GM19452 (cell line): ENCODE data around the gene DAP.

ENCODE experiments used
- ATAC-seq: cut with Tn5 transposase; IDR thresholded peaks from one replicate; pipeline ENCODE4 v1.9.1; 2021; ENCODE audit not compliant: unreplicated experiment

DAP gene

DNA sequence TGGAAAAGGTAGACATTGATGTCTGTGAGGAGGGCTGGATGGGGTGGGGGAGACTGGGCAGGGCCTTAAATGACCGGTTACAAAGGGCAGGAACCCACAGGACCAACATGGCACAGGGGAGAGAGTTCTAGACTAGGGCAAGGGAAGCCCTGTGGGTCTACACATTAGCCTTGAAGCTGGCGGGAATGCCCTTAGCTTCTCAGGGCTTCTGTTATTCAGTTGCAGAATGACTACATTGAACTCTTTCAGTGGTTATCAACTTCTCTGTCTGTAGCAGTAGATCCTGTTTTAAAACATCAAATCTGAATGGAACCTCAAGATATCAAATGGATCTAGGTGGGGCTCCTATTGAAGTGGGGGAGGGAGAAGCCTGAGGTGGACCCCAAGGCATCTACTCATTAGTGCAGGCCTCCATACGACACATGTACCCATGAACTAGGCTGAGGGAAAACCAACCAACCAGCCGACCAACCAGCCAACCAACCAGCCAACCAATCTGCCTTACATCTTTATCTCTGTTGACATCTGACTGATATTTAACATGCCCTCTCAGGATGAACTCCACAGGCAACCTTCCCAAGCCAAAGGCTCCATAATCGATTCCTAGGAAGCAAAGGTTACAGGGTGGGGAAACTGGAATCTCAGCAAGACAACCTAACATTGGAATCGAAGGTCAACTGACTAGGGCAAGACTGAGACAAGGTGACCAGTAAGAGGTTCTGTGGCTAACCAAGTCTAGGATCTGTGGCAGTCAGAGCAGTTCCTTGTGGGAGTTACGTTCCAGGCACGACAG is 48.3 kb downstream of the DAP start:
- ATAC-seq: peak; percentile 77

DNA sequence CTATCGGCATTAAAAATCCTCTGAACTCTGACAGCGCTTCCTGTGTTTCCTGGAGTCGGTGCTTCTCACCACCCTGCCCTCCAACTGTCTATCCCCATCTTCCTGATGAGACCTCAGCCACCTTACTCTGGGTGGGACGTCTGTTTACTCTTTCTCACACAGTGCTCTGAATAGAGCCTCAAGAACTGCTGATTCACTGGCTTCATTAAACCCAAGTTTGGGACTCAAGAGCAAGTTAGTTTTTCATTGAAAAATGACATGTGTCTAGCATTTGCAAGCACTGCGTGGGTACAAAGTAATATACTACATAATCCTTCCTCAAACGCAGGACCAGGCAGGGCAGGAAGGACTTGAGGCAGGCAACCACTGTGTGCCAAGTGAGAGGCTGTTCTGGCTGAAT is 49.5 kb downstream of the DAP start:
- ATAC-seq: no peak

DNA sequence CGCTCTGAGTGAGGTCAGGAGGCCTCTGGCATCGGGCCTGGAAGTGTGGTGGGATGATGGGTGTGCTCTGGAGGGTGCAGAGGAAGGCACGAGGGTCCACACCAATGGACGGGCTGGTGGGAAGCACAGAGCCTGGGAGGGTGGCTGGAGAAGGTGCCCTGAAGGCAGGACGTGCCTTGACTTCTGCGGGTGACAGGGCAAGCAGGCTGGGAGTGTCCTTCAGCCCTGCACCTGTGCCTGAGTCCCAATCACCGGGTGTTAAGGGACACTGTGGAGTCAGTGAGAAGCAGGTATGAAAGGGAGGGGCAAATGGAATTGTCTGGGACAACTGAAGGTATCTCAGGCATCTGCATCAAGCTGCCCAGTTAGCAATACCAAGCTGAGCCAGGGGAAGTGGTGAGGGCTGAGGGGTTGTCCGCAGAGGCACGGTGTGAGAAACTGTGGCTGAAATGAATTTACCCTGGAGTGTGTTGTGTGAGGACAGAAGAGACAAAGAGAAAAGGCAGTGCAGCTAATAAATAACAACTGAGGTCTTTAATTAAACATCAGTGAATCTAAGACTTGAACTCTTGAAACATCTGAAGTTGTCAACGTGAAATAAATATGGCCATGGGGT is 50.4 kb downstream of the DAP start:
- ATAC-seq: no peak

DNA sequence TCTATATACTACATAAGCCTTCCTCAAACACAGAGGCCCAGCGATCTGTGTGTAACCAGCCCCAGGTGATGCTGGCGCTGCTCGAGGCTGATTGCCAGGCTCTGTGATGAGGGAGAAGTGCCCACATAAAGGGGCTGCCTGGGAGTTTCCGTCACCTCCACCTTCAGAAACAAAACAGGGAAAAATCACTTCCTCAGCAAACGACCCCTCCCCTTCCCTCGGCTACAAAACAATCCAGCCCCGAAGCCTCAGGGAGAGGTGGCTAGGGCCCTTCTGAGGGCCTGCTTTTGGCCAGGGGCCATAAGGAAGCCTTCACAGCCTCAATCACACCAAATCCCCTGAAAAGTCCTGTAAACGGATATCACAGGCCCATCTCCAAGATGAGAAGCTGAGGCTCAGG is 51.1 kb downstream of the DAP start:
- ATAC-seq: no peak

DNA sequence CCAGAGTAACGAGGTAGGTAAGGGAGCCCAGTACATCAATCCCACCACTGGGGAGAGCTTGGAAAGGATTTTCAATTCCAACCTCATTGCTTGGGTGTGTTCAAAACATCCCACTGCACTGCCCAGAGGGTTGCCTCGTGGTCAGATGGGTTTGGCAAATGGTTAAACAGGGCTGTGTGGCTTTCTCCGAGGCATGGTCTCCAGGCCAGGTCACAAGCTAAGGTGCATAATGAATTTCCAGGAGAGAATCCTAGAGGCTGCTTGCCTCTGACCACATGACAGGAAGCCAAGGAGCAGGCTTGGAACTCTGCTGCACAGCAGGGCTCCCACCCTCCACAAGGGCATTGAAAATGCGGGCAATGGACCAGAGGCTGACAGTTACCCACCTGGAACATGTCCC is 51.6 kb downstream of the DAP start:
- ATAC-seq: no peak

DNA sequence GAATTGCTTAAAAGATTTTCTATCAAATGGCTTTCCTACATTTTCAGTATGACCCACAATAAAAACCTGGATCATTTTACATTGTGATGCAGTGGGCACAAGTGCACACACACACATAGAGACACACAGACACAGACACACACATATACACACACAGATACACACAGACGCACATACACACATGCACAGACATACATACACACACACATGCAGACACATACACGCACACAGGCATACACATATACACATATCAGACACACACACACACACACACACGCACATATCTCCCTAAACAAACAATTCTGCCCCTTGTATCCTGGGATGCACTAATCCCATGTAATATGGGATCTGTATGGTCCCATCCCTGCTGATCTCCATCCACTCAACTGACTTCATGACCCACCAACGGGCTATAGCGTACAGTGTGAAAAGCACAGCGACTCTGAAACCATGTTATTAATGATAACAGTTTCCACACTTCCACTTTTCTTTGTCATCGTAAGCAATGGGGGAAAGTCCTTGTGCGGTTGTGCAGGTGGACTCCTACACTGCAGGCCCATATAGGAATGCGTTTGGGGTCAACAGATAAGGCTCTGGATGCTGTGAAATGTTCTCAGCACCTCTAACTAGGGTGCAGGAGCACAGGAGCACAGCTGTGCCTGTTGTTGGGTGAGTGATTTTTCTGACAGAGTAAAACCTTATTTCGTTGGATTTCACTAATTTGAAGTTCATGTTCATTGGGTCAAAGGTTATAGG is 52.7 kb downstream of the DAP start:
- no peak for ATAC-seq

DNA sequence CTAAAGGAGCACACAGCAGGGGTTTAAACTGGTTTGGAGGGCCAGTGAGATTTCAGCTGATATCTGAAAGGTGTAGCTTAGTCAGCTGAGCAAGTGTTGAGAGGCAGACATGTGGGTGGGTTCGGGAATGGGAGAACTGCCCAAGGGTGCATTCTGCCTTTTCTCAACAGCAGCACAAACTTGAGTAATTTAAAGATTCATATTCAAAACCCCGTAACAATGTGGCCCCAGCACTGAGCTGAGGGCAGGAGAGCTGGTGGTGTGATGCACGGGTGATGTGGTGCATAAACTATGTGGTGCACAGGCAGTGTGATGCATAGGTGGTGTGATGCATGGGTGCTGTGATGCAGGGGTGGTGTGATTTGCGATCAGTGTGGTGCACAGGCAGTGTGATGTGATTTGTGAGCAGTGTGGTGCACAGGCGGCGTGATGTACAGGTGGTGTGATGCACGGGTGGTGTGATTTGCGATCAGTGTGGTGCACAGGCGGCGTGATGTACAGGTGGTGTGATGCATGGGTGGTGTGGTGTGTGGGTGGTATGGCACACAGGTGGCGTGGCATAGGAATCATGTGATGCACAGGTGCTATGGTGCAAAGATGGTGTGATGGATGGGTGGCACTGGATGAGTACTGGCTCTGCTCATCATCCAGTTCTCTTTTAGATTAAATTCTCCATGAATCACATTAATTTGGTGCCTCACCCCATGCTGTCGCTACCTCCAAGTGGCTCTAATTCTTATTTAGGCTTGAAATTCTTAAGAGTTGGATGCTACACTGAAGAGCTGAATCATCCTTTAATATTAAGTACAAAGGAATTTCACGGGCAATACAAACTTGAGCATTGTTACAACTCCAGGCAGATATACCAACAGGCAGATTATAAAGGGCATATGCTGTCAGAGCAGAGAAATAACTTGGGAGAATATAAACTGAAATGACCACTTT is 53.6 kb downstream of the DAP start:
- no peak for ATAC-seq

DNA sequence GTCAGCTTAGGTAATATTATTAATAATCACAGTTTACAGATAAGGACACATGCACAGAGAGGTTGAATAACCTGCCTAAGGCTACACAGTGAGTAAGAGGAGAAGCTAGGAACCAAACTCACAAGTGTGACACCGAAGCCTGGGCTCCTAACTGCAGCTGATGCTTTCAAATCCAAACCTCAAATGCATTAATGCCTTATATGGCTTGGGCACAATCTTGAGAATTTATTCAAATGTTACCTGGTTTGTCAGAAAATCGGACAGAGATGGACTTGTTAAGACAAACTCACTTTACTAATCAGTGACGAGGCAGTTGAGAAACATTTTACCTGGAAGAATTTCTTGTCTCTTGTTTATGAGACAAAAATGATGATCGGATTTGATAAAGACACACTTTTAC is 54.7 kb downstream of the DAP start:
- no peak for ATAC-seq

DNA sequence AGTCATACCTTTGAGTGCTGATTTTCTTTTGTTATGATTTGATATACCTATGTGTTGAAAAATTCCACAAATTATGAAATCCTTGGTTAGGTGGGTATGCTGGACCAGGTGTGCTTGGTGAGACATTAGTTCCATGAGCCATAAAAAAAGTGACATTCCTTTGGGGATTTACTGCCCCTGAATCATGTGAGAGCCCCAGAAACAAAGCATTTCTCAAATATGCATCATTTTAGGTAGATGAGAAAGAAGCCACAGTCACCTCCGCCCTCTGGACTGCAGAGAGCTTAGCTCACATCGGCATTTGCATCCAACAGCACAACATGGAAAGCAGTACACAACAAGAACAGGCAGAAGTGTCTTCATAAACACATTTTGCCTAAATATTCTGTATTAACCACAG is 55.3 kb downstream of the DAP start:
- ATAC-seq: no peak

DNA sequence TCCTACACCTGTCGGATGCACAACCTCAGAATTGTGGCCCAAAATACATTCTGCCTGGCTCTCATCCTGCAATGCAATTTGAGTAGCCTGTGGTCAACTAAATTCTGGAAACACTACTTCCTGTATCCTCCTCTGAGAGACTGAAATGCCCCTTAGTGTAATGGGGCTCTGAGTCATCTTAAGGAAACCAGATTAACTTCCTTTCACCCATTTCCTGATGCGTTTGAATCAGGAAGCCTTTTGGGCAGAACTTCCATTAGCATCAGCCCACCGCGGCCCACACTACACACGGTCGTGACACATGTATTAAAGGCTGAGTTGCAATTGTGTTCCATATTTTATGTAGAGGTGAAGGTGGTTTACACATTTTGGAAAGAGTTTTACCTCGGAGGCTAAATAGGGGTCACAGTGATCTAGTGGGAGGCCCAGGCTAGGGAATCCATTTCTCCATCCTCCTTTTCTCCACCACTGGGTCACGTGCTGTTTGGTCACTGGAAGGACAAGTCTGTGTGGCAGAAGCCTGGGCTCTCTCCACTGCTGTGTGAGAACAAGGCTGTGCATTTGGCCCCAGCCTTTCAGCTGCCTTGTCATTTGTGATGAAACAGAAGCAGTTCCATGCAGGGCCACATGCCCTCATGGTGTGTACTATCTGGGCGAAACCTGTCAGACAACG is 55.9 kb downstream of the DAP start:
- peak; percentile 38 for ATAC-seq

DNA sequence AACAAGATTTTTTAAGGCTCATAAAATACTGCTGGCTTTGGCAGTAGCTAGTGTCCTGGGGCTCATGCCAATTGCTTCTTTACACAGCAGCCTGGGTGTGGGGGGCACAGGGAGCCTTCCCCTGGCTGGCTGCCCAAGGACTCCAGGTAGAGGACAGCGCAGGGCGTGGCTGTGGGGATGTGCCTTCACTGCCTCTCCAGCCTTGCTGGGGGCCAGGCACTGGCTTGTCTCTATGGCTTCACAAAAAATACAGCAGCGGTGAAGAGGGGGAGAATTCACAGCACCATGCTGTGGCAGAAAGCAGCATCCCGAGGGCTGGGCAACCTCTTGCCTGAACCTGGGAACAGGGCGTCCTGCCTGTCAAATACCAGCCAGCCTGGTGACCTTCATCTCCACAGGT is 57.4 kb downstream of the DAP start:
- no peak for ATAC-seq

DNA sequence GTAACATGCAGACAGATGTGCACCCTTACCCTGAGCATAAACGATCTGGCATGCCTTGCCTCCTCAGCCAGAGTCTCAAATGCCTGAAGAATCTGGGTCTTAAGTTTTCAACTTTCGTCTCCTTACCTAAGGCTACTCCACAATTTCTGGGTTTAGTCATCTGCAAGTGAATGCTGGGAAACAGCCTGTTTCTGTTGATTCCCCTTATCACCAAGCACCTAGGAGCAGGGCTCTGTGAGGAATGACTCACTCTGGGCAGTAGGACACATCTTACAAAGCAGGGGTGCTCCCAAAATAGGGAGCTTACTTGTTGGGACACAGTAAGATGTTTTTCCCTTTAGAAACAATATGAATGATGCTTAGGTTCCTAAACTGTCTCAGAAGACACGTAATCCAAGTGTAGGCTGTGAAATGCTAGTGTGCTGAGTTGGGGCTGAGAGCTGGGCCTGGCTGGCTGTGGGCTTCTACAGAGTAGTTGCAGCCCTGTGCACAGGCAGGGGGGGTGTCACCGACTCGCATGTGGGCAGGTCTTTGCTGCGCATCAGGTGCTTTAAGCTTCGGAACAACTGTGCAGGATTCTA is 58.0 kb downstream of the DAP start:
- ATAC-seq: no peak

DNA sequence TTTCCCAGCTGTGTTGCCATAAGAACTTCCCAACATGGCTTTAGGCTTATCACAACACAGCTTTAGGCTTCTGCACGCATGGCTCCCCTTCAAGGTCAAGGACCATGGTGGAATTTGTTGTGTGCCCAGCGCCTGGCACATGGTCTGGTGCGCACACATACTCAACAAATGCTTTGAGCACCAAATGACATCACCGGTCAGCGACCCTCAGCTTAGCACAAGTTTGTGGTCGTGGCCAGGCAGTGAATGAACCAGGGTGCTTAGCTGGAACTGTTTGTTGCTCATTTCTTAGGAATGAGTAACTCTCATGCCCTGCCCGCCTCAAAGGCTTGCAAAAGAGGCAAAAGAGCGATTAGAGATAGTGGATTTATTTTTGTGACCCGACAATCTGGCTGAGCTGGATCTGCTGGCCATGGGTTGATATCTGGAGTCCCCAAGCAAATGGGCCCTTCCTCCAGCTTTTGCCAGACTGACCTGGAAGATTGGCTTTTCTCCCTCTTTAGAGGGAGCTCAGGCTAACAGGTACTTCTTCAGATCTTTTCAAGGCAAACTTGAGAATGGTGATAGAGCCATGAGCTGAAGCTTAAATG is 58.9 kb downstream of the DAP start:
- no peak for ATAC-seq

DNA sequence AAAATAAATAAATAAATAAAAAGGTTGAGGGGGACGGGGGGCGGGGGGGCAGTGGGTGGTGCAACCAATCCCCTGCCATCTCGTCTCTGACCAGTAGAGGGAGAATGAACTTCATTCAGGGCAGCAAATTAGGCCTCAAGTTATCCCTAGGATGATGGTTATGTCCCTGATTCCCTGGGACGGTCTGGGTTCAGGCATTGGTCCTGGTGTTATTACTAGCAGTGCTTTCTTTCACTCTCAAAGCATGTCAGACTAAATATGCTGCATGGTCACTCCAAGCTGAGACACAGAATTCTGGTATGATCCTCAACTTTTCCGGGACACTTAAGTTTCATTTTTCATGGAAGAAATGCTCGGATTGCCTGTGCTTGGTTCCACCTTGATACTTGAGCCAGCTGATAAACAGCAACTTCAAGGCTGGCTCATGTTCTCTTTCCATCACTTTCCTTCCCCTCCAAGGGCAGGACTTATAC is 59.4 kb downstream of the DAP start:
- no peak for ATAC-seq

DNA sequence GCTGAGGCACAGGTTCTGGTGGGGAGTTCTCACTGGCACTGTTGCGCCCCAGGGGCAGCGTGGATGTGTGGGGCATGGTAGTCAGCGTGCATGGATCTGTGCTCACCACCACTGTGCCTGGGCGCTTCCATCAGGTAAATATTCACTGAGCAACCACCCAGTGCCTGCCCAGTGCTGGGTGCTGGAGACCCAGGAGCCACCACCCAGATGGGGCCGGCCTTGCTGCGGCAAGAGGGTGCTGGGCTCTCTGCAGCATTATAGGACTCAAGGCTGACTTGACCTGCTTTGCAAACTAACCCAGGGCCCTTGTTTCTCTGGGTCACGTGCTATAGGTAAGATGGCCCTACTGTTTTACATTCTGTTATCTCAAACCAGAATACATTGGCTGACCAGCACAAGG is 60.5 kb downstream of the DAP start:
- ATAC-seq: no peak

DNA sequence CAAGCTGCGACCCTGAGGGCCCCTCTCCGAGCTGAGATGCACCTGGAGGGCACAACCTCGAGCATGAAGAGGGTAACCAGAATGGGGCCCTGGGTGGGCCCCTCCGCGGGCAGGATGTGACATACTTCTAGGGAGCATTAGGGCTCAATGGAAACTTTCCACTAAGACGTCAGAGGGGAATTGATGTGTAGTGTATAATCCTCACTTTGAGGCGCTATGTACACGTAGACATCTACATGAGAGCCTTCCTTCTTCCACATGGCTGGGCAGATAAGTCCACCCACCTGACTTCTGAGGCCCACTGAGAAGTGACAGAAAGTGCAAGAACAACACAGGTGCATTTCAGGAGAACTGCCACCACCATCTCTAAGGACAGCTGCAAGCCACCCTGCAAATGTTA is 61.0 kb downstream of the DAP start:
- peak; percentile 50 for ATAC-seq

DNA sequence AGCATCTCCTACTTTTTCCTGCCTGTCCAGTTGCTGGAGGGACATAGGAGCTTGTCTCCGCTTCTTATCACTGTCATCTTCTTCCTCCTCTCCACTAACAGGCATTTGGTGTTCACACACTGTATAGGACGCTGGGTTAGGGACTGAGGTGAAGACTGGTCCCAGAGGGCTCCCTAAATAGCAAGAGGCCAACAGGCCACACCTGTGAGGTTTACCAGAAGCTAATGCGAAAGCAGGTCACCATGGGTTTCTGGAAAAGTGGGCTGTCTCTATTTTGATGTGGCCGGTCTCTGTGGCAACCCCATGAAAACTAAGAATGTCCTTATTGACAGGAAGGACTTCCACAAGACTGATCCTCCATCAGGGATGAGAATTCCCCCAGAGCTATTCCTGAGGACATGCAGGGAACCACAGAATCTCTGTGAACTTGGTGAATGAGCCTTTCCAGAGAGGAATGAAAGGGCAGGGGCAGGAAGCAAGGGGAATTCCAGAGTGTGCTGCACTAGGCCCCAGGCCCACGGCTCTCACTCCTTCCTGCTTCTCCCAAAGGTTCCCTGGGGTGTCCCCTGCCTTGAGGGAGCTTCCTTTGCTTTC is 61.7 kb downstream of the DAP start:
- ATAC-seq: peak; percentile 32

DNA sequence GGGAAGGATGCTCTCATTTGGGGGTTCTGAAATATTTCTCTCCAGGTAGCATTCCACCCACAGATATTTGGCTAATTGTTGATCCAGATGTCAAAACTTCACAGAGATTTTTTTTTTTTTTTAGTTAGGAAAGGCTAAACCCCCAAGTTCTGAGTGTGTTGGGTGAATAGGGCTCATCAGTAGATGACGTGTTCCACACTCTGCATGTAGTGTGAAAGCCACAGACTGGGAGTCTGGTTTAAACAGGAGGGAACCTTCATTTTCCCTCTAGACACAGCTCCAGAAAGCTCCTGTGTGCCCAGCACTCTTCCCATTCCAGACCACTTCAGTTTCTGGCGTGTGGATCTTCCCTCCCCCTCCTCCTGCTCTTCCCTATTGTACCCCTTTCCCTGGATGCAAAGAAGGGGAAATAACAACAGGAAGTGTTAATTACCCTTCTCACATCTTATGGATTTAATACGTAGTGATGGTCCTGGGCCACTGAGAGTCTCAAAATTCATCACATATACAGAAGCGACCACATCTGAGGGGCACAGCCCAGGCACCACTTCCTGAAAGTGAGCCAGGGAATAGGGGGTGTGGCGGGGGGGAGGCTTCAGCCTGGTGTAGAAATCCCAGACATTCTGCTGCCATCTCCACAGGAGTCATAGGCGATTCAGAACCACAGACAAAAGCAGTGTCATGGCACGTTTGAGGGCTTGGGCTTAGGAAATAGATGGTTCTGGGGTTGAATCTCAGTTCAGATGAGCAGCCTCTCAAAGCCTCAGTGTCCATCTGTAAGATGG is 65.1 kb downstream of the DAP start:
- ATAC-seq: no peak
